ENCODE results near the gene ZNF507. TPM values are rescaled to one million over a fixed set of nuclear protein-coding genes. Genes with fewer than 3 reads are reported as not detected.
A peak's percentile ranks its signal among the peaks of the same experiment; 100 is the strongest.

The ZNF507 gene
- total RNA-seq, 1 donor from 2014 or later = 27.5 TPM

DNA sequence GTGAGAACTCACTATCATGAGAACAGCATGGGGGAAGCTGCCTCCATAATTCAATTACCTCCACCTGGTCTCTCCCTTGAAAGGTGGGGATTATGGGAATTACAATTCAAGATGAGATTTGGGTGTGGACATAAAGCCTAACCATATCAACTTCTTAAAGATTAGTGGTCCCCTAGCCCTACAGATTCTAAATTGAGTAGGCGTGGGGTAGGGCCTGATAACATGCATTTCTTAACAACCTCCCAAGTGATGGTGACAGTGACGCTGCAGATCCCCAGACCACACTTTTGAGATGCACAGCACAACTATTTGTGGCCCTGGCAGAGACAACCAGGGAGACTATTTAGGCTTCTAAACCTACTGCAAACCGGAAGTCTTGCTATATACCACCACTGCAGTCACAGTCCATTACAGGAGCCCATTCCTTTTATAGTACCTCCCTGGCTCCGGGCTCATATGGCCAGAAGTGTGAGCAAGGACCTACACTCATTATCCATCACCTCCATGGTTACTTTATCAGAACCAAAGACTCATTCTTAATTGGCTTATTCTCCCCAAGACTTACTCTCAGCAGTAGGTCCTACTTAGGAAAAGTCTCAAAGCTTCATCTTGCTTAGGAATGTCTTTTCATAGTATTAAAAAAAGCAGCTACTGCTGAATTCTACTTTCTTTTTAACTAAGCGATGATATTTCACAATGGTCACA, 58.0 kb downstream of the ZNF507 start:
- TF ChIP-seq POLR2AphosphoS5 (IDR thresholded peaks at IDR 0.05; ENCODE audit: insufficient read depth in 1 of 2, low read depth in 1 of 2) (no peak), POLR2A (IDR thresholded peaks at IDR 0.05) (no peak)
- TF ChIP-seq, protein P1, sequence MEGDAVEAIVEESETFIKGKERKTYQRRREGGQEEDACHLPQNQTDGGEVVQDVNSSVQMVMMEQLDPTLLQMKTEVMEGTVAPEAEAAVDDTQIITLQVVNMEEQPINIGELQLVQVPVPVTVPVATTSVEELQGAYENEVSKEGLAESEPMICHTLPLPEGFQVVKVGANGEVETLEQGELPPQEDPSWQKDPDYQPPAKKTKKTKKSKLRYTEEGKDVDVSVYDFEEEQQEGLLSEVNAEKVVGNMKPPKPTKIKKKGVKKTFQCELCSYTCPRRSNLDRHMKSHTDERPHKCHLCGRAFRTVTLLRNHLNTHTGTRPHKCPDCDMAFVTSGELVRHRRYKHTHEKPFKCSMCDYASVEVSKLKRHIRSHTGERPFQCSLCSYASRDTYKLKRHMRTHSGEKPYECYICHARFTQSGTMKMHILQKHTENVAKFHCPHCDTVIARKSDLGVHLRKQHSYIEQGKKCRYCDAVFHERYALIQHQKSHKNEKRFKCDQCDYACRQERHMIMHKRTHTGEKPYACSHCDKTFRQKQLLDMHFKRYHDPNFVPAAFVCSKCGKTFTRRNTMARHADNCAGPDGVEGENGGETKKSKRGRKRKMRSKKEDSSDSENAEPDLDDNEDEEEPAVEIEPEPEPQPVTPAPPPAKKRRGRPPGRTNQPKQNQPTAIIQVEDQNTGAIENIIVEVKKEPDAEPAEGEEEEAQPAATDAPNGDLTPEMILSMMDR (IDR thresholded peaks at IDR 0.05) = no peak
- H3K4me1 ChIP-seq = peaks cover 26% of the 10 kb centered on the region
- intact Hi-C loops (cut with DNase I) = no loop called here
- no peak overlapping the region for H3K27ac ChIP-seq
- H3K4me3 ChIP-seq = no peak overlapping the region
- no peak for DNase-seq (ENCODE audit: extremely low spot score in 2 of 2)
- H3K36me3 ChIP-seq = no peaks in the 10 kb centered on the region
- no peaks in the 10 kb centered on the region for H3K9me3 ChIP-seq
- no peaks in the 10 kb centered on the region for H3K27me3 ChIP-seq

DNA sequence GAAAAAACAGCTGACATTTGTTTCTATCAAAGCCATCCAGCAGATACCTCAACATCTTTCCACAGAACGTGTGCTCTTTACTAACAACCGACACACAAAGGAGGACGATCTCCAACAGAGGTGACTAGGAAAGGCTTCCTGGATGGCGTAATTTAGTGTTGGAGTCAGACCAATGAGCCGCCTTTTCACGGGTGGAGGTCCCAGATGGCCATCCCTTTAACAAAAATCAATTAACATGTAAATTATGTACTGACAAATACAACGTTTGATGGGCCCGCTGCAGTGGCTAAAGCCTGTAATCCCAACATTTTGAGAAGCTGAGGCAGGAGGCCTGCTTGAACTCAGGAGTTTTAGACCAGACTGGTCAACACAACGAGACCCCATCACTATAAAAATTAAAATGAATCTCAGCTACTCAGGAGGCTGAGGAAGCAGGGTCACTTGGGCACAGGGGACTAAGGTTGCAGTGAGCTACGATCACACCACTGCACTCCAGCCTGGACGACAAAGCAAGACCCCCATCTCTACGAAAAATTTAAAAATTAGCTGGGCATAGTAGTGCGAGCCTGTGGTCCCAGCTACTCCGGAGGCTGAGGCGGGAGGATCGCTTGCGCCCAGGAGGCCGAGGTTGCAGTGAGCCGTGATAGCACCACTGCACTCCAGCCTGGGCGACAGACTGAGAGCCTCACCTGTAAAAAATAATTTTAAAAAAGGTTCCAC, 59.0 kb downstream of the ZNF507 start:
- intact Hi-C loops (cut with DNase I) = no loop called here

DNA sequence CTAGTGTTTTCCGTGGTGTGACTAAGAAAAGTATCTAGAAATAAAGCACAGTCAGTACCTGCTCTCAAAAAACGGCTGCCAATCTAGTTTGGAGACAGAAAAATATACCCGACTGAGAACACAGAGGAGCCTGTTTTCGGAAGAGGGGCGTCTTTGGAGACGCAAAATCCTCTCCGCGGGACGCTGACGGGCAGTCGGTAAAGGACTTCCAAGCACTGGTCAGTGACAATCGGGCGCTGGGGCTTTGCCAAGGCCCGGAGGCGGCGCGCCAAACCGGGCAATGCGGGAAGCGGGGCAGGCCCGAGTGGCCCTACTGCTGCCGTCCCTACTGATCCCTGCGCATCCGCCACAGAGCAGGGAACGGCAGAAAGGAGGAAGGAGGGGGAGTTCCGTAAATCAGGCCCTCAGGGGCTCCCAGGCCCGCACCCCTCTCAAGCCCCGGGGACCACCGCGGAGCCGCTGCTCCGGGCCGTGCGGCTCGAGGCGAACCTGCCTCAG, 59.6 kb downstream of the ZNF507 start:
- DNase-seq (ENCODE audit: extremely low spot score in 2 of 2) = peak in 1 of 2 donors; percentile 88
- TF ChIP-seq POLR2AphosphoS5 (IDR thresholded peaks at IDR 0.05; ENCODE audit: insufficient read depth in 1 of 2, low read depth in 1 of 2) (no peak), POLR2A (IDR thresholded peaks at IDR 0.05) (no peak)
- TF ChIP-seq, protein P1 (IDR thresholded peaks at IDR 0.05) = no peak
- intact Hi-C loops (cut with DNase I) = no loop called here
- Histone ChIP-seq H3K4me3 (peak overlapping the region; percentile 84 to 99), H3K4me1 (peaks cover 26% of the 10 kb centered on the region), H3K9me3 (no peaks in the 10 kb centered on the region), H3K27ac (peak overlapping the region; percentile 98), H3K36me3 (peaks cover 0 to 12% of the 10 kb centered on the region in 2 donors), H3K27me3 (no peaks in the 10 kb centered on the region)

More for the DNA sequence above, 59.0 kb downstream of the ZNF507 start:
- H3K27ac ChIP-seq = peak overlapping the region; percentile 98
- peaks cover 26% of the 10 kb centered on the region for H3K4me1 ChIP-seq
- no peak for DNase-seq (ENCODE audit: extremely low spot score in 2 of 2)
- H3K9me3 ChIP-seq = no peaks in the 10 kb centered on the region
- H3K27me3 ChIP-seq = no peaks in the 10 kb centered on the region
- peaks cover 0 to 6% of the 10 kb centered on the region in 2 donors for H3K36me3 ChIP-seq
- peak overlapping the region; percentile 84 to 99 for H3K4me3 ChIP-seq
- TF ChIP-seq, protein P1 (IDR thresholded peaks at IDR 0.05) = no peak
- no peak for TF ChIP-seq POLR2AphosphoS5 (IDR thresholded peaks at IDR 0.05; ENCODE audit: insufficient read depth in 1 of 2, low read depth in 1 of 2)

DNA sequence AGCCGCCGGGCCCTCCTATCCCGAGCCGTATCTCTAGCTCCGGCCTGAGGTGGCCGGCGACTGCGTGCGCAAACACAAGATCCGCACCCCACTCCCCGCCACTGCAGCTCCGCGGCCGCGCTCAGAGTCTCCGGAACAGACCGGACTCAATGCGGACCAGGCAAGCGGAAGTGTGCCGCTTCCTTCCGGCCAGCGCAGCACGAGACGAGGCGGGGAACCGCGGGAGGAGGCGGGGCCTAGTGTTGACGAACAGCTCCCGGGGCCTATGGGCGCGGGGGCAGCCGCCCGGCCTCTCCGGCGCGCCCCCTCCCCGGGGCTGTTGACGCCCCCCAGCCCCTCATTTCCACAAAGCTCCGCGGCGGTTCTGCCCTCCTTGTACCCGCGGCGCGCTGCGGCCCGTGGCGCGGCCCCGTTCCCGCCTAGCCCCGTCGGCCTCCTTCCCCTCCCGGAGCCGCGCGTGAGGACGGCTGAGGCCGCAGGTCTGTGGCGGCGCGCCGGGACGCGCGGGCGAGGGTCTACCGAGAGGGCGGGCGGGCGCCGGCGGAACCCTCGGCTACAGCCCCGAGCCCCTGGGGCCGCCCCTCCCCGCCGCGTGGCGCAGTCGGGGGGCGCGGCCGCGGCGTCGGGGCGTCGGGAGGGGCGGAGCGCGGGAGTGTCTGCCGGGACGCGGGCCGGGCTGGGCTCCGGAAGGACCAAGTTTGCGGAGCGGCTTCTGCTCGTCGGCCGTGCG, 60.2 kb downstream of the ZNF507 start, which contains the start of gene DPY19L3:
Gene DPY19L3, plus strand, starts transcription at position 340 of the 730 bp plus-strand sequence. CDS start 2,484 bp downstream, outside the sequence.
- Histone ChIP-seq H3K27me3 (no peaks in the 10 kb centered on the region), H3K36me3 (peaks cover 0 to 12% of the 10 kb centered on the region in 2 donors), H3K4me3 (peak within 1 kb of the TSS; percentile 84 to 99), H3K27ac (peak within 1 kb of the TSS; percentile 98), H3K9me3 (no peaks in the 10 kb centered on the region), H3K4me1 (peaks cover 26% of the 10 kb centered on the region)
- intact Hi-C loops (cut with DNase I) = no loop called here
- DNase-seq (ENCODE audit: extremely low spot score in 2 of 2) = peak; percentile 93 to 96
- TF ChIP-seq, protein P1 (IDR thresholded peaks at IDR 0.05) = no peak
- TF ChIP-seq POLR2AphosphoS5 (IDR thresholded peaks at IDR 0.05; ENCODE audit: insufficient read depth in 1 of 2, low read depth in 1 of 2) = peak; percentile 86 to 95
- TF ChIP-seq POLR2A (IDR thresholded peaks at IDR 0.05) = peak in 1 of 2 donors; percentile 75
